ENCODE data around the gene GPR31.

The GPR31 gene

DNA sequence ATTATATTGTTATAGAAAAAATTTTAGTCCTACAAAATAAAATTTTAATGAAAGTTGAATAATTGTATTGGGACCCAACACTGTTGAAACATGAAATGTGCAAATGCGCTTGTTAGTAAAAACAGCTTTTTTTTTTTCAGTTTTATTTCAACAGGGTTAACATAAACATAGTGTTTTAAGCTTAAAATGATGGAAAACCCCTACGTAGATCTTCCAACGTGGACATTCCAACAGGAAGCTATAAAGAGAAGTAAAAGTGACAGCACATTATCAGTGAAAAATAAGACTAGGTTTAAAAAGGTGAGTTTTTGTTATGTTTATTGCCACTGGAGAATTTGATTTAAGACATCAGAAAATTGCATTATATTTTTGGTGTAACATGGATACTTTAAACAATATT is 6.5 kb upstream of the GPR31 start:
- no peaks in the 10 kb centered on the region for H3K9me3 ChIP-seq
- H3K36me3 ChIP-seq = no peaks in the 10 kb centered on the region
- no peaks in the 10 kb centered on the region for H3K27me3 ChIP-seq
- H3K4me1 ChIP-seq = no peaks in the 10 kb centered on the region
- DNase-seq = no peak
- no peak overlapping the region for H3K4me3 ChIP-seq (ENCODE audit: low read depth, low read length)
- no peak for TF ChIP-seq CTCF (IDR thresholded peaks at IDR 0.05; ENCODE audit: low read depth, low read length)

DNA sequence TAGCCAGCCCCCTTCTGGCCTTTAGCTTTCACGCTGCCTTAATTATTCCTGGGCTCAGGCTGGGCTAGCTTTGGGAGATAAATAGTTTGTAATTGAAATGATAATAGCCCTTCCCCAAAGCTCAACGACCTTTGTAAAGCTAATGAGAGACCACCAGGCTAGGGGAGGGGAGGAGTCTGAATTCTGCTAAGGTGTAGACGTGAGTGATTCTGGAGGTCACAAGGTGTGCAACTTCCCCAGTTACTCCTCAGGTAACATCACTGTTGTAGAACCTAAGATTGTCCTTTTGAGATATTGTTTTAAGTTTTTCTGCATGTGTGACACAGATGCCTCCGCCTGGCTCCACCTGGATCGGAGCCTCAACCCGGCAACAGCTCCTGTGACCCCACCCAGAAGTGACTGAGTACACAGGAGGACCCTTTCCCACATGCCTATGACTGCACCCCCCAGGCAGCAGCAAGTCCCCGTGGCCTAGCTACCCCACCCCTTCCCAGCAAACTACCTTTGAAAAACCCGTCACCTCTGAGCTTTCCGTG is 5.8 kb upstream of the GPR31 start:
- Histone ChIP-seq H3K4me3 (ENCODE audit: low read depth, low read length) (no peak overlapping the region), H3K4me1 (no peaks in the 10 kb centered on the region), H3K36me3 (no peaks in the 10 kb centered on the region), H3K9me3 (no peaks in the 10 kb centered on the region), H3K27me3 (no peaks in the 10 kb centered on the region)
- no peak for DNase-seq
- TF ChIP-seq CTCF (IDR thresholded peaks at IDR 0.05; ENCODE audit: low read depth, low read length) = no peak

- Histone ChIP-seq H3K4me1 (no peaks in the 10 kb centered on the region), H3K36me3 (no peaks in the 10 kb centered on the region)
Measured at GRCh38 chr6:167162591-167162990, 4.8 kb upstream of the GPR31 start.

GRCh38 chr6:167161851-167162467 is 4.2 kb upstream of the GPR31 start:
- no peak overlapping the region for H3K4me3 ChIP-seq (ENCODE audit: low read depth, low read length)
- H3K4me1 ChIP-seq = no peaks in the 10 kb centered on the region
- TF ChIP-seq CTCF (IDR thresholded peaks at IDR 0.05; ENCODE audit: low read depth, low read length) = no peak
- no peaks in the 10 kb centered on the region for H3K36me3 ChIP-seq
- H3K27me3 ChIP-seq = no peaks in the 10 kb centered on the region
- H3K9me3 ChIP-seq = no peaks in the 10 kb centered on the region
- no peak for DNase-seq

More at GRCh38 chr6:167162591-167162990, 4.8 kb upstream of the GPR31 start:
- no peaks in the 10 kb centered on the region for H3K27me3 ChIP-seq
- no peak overlapping the region for H3K4me3 ChIP-seq (ENCODE audit: low read depth, low read length)
- H3K9me3 ChIP-seq = no peaks in the 10 kb centered on the region
- DNase-seq = no peak
- TF ChIP-seq CTCF (IDR thresholded peaks at IDR 0.05; ENCODE audit: low read depth, low read length) = no peak

- Histone ChIP-seq H3K27me3 (no peaks in the 10 kb centered on the region), H3K4me1 (no peaks in the 10 kb centered on the region), H3K9me3 (no peaks in the 10 kb centered on the region), H3K36me3 (no peaks in the 10 kb centered on the region), H3K4me3 (ENCODE audit: low read depth, low read length) (no peak overlapping the region)
- no peak for DNase-seq
- TF ChIP-seq CTCF (IDR thresholded peaks at IDR 0.05; ENCODE audit: low read depth, low read length) = no peak
Measured at GRCh38 chr6:167157414-167157813, 366 bp downstream of the GPR31 start.

DNA sequence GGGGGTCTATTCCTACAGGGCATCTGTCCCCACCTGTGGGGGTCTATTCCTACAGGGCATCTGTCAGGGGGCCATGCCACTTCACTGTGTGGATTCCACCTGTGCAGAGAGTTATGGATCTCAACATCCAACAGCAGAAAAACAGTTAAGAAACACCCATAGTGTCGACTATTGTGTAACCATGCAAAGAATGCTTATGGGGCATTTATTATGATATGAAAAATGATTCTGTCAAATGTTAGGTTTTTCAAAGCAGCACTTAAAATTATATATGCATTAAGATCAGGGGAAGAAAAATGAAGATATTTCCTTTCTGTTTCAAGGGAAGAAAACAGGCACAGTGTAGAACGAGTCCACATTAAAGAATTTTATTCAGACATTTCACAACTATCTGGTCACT is 2.9 kb downstream of the GPR31 start:
- Histone ChIP-seq H3K4me1 (no peaks in the 10 kb centered on the region), H3K4me3 (ENCODE audit: low read depth, low read length) (no peak overlapping the region), H3K9me3 (no peaks in the 10 kb centered on the region), H3K36me3 (no peaks in the 10 kb centered on the region), H3K27me3 (no peaks in the 10 kb centered on the region)
- DNase-seq = no peak
- TF ChIP-seq CTCF (IDR thresholded peaks at IDR 0.05; ENCODE audit: low read depth, low read length) = no peak

All from BE2C (cell line).